ENCODE measurements around the gene HELZ. TPM values are rescaled to one million over a fixed set of nuclear protein-coding genes. Genes with fewer than 3 reads are reported as not detected.

HELZ gene
- polyA plus RNA-seq, 1 of the 3 experiments (the other 2 are of a cell fraction) = 4.3 TPM

GRCh38 chr17:67208232-67208631 is 36.8 kb downstream of the HELZ start:
- Histone ChIP-seq H3K79me2 (ENCODE audit: insufficient read depth) (peaks cover 39% of the 10 kb centered on the region; the same call in 1 of the 2 replicates), H3K9me2 (no peaks in the 10 kb centered on the region), H4K20me1 (ENCODE audit: insufficient read depth) (no peaks in the 10 kb centered on the region; the same call in 1 of the 2 replicates), H3K4me3 (ENCODE audit: low read depth in 2 of 2, low read length in 1 of 2) (no peak overlapping the region), H3F3A (replicated peaks; ENCODE audit: insufficient read depth) (peaks cover 12% of the 10 kb centered on the region), H2AFZ (ENCODE audit: low read depth) (no peak overlapping the region), H3K4me2 (no peak overlapping the region), H3K36me3 (replicated peaks in 1 of 2; ENCODE audit: control insufficient read depth in 1 of 2, insufficient read depth in 2 of 2, low read length in 1 of 2) (peaks cover under 1 to 5% of the 10 kb centered on the region in 2 experiments), H3K9me3 (no peaks in the 10 kb centered on the region), H3K4me1 (ENCODE audit: control insufficient read depth in 1 of 2, insufficient read depth in 2 of 2, low read depth in 1 of 2, low read length in 1 of 2) (peaks cover 2 to 19% of the 10 kb centered on the region in 2 experiments), H3K27ac (ENCODE audit: low read depth in 2 of 2, low read length in 1 of 2) (no peak overlapping the region), H3K27me3 (ENCODE audit: insufficient read depth) (no peaks in the 10 kb centered on the region), H3K9ac (no peak overlapping the region)
- CTCF ChIA-PET = interaction anchor here (1.8 to 2.5 kb wide), 2 partner anchors 7 to 13 kb away, joined by 6 to 8 read pairs; no protein-coding TSS in a partner anchor
- no peak for DNase-seq
- 95% methylated on average over 4 of the region's 4 CpGs for WGBS (ENCODE audit: low lambda C conversion rate)
- TF ChIP-seq MEF2A (IDR thresholded peaks at IDR 0.05; ENCODE audit: borderline replicate concordance, low read depth) = no peak
- TF ChIP-seq RAD21 (IDR thresholded peaks at IDR 0.05; ENCODE audit: low read length) = no peak
- no peak for TF ChIP-seq USF2 (IDR thresholded peaks at IDR 0.05; ENCODE audit: borderline replicate concordance, low read depth, low read length)
- TF ChIP-seq, protein P1, sequence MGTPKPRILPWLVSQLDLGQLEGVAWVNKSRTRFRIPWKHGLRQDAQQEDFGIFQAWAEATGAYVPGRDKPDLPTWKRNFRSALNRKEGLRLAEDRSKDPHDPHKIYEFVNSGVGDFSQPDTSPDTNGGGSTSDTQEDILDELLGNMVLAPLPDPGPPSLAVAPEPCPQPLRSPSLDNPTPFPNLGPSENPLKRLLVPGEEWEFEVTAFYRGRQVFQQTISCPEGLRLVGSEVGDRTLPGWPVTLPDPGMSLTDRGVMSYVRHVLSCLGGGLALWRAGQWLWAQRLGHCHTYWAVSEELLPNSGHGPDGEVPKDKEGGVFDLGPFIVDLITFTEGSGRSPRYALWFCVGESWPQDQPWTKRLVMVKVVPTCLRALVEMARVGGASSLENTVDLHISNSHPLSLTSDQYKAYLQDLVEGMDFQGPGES (IDR thresholded peaks at IDR 0.05; ENCODE audit: low read depth, low read length) = no peak
- no peak for TF ChIP-seq FOXM1 (IDR thresholded peaks at IDR 0.05; ENCODE audit: low read depth)
- POLR2A ChIA-PET = no interaction called here

DNA sequence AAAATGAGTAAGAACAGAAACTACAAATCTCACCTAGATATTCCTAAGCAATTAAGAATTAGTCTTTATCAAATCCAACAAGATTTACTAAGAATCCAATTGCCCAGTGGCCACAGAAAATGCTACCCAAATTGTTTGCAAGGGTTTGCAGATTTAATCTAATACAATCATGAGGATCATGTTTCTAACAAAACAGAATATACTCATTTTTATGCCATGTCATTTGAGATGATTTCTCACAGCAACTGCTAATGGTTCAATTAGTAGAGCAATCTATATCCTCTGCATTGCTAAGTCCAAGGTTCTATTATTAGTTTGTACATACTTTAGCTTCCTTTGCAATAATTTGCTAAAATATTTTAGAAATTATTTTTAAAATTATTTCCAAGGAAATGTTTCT is 41.2 kb downstream of the HELZ start:
- Histone ChIP-seq H3K9me2 (no peaks in the 10 kb centered on the region), H2AFZ (ENCODE audit: low read depth) (no peak overlapping the region), H3K27ac (ENCODE audit: low read depth in 2 of 2, low read length in 1 of 2) (no peak overlapping the region; a peak in 1 of 4 replicates), H3F3A (replicated peaks; ENCODE audit: insufficient read depth) (peaks cover 5% of the 10 kb centered on the region), H3K4me1 (ENCODE audit: control insufficient read depth in 1 of 2, insufficient read depth in 2 of 2, low read depth in 1 of 2, low read length in 1 of 2) (peaks cover 0 to 8% of the 10 kb centered on the region in 2 experiments; a peak in 3 of 4 replicates), H3K4me3 (ENCODE audit: low read depth in 2 of 2, low read length in 1 of 2) (no peak overlapping the region), H3K79me2 (ENCODE audit: insufficient read depth) (peaks cover 28% of the 10 kb centered on the region; the same call in 1 of the 2 replicates), H3K9ac (no peak overlapping the region), H3K27me3 (ENCODE audit: insufficient read depth) (no peaks in the 10 kb centered on the region), H3K4me2 (no peak overlapping the region), H3K9me3 (no peaks in the 10 kb centered on the region), H4K20me1 (ENCODE audit: insufficient read depth) (no peaks in the 10 kb centered on the region; the same call in 1 of the 2 replicates), H3K36me3 (replicated peaks in 1 of 2; ENCODE audit: control insufficient read depth in 1 of 2, insufficient read depth in 2 of 2, low read length in 1 of 2) (peaks cover 33 to 46% of the 10 kb centered on the region in 2 experiments)
- TF ChIP-seq JUND (IDR thresholded peaks at IDR 0.05) (no peak), NRF1 (IDR thresholded peaks at IDR 0.05; ENCODE audit: low read depth, low read length) (no peak), GATA2 (CRISPR knock-in tag; IDR thresholded peaks at IDR 0.05) (no peak), FOXM1 (IDR thresholded peaks at IDR 0.05; ENCODE audit: low read depth) (no peak), USF1 (IDR thresholded peaks at IDR 0.05; ENCODE audit: borderline replicate concordance, low read depth) (no peak)
- TF ChIP-seq, protein P1 (IDR thresholded peaks at IDR 0.05; ENCODE audit: low read depth, low read length) = no peak
- TF ChIP-seq, protein P2, sequence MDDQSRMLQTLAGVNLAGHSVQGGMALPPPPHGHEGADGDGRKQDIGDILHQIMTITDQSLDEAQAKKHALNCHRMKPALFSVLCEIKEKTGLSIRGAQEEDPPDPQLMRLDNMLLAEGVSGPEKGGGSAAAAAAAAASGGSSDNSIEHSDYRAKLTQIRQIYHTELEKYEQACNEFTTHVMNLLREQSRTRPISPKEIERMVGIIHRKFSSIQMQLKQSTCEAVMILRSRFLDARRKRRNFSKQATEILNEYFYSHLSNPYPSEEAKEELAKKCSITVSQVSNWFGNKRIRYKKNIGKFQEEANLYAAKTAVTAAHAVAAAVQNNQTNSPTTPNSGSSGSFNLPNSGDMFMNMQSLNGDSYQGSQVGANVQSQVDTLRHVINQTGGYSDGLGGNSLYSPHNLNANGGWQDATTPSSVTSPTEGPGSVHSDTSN (IDR thresholded peaks at IDR 0.05) = no peak
- ChIA-PET CTCF (interaction anchor here (5.3 kb wide), 1 partner anchor 15 kb away, joined by 79 read pairs; no protein-coding TSS in a partner anchor), POLR2A (no interaction called here)
- DNase-seq = no peak
